Hepatocyte (in vitro differentiated cells): ENCODE results near the gene MCF2L. TPM values are rescaled to one million over a fixed set of nuclear protein-coding genes. Genes with fewer than 3 reads are reported as not detected.

Source experiments
- DNase-seq: peaks from one replicate; pipeline ENCODE4 v3.0.0-alpha.2; 2016; ENCODE audit warnings: low spot score
- H2AFZ ChIP-seq: fragments of 200-600 bp; sonication (generic); 2 replicates; pipeline ENCODE4 v1.6.0; 2016; ENCODE audit warnings: antibody characterized with exemption, mild to moderate bottlenecking
- H3K27ac ChIP-seq: fragments of 200-600 bp; sonication (generic); 2 replicates; pipeline ENCODE4 v1.5.1; 2016; ENCODE audit warnings: mild to moderate bottlenecking
- H3K27me3 ChIP-seq: fragments of 200-600 bp; sonication (generic); 2 replicates; pipeline ENCODE4 v1.6.1; 2016
- H3K36me3 ChIP-seq: fragments of 200-600 bp; sonication (generic); replicated peaks from 2 replicates; pipeline ENCODE4 v1.5.1; 2016; ENCODE audit warnings: low read depth; ENCODE audit not compliant: insufficient read depth
- H3K4me1 ChIP-seq: fragments of 200-600 bp; sonication (generic); 2 replicates; pipeline ENCODE4 v1.5.1; 2016; ENCODE audit warnings: mild to moderate bottlenecking, moderate library complexity; ENCODE audit not compliant: insufficient read depth
- H3K4me2 ChIP-seq: fragments of 200-600 bp; sonication (generic); 2 replicates; pipeline ENCODE4 v1.6.0; 2016
- H3K4me3 ChIP-seq: fragments of 200-600 bp; sonication (generic); 2 replicates; pipeline ENCODE4 v1.5.1; 2016; ENCODE audit warnings: mild to moderate bottlenecking
- H3K79me2 ChIP-seq: fragments of 200-600 bp; sonication (generic); 2 replicates; pipeline ENCODE4 v1.6.0; 2017; ENCODE audit warnings: mild to moderate bottlenecking
- H3K9me2 ChIP-seq: fragments of 200-600 bp; sonication (generic); replicated peaks from 2 replicates; pipeline ENCODE4 v1.6.0; 2017; ENCODE audit warnings: mild to moderate bottlenecking; ENCODE audit not compliant: insufficient read depth
- H3K9me3 ChIP-seq: fragments of 200-600 bp; sonication (generic); 2 replicates; pipeline ENCODE4 v1.5.1; 2016; ENCODE audit warnings: low read depth, mild to moderate bottlenecking
- H4K20me1 ChIP-seq: fragments of 200-600 bp; sonication (generic); 2 replicates; pipeline ENCODE4 v1.6.0; 2016; ENCODE audit warnings: mild to moderate bottlenecking; ENCODE audit not compliant: insufficient read depth, poor library complexity, severe bottlenecking
- EZH2 ChIP-seq: fragments of 200-600 bp; sonication (generic); IDR thresholded peaks from 2 replicates; pipeline ENCODE4 v1.6.1; 2016; ENCODE audit warnings: antibody characterized with exemption, mild to moderate bottlenecking, borderline replicate concordance
- EZH2phosphoT487 ChIP-seq: fragments of 200-600 bp; sonication (generic); IDR thresholded peaks from one replicate; pipeline ENCODE4 v1.6.1; 2018; ENCODE audit warnings: antibody characterized with exemption, mild to moderate bottlenecking, low read depth, moderate library complexity; ENCODE audit not compliant: unreplicated experiment, severe bottlenecking
- WGBS: methylation state at CpG from one replicate; pipeline ENCODE4 v1.1.6; 2016; ENCODE audit warnings: low lambda C conversion rate; ENCODE audit errors: missing lambda C conversion rate; 5-methylcytosine and 5-hydroxymethylcytosine counted together
- polyA plus RNA-seq: library from polyadenylated mRNA; unstranded; fragments of >200 nt; fragmentation: Nextera tagmentation; extraction: Ambion mirVana; gene quantifications from 2 replicates; pipeline ENCODE4 v1.2.1, GENCODE V29; 2016
- total RNA-seq: library from RNA; depleted of rRNA; stranded (reverse); fragments of >200 nt; gene quantifications from 2 replicates; pipeline ENCODE4 v1.2.3, GENCODE V29; 2014
- TF ChIP-seq, protein P1 (sequence below): fragments of 200-600 bp; sonication (generic); IDR thresholded peaks from 2 replicates; pipeline ENCODE4 v1.5.1; 2016; ENCODE audit warnings: antibody characterized with exemption, mild to moderate bottlenecking; ENCODE audit not compliant: poor library complexity

Gene MCF2L
- total and polyA plus RNA-seq, 2 experiments from 2014 or later, result 11.1 to 22.4 TPM

DNA sequence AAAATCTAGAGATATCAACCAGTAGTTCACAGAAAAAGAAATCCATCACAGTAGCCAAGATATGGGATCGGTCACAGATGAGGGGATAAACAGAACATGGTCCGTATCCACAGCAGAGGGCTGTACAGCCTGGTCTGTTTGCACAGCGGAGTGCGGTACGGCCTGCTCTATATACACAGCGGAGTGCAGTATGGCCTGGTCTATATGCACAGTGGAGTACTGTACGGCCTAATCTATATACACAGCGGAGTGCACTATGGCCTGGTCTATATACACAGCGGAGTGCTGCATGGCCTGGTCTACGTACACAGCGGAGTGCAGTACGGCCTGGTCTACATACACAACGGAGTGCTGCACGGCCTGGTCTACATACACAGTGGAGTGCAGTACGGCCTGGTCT is 43.0 kb upstream of the MCF2L start:
- Histone ChIP-seq H3K4me2 (no peak overlapping the region), H3K9me2 (no peaks in the 10 kb centered on the region), H3K4me3 (no peak overlapping the region), H3K9me3 (no peaks in the 10 kb centered on the region), H3K4me1 (peaks cover 20% of the 10 kb centered on the region), H3K36me3 (no peaks in the 10 kb centered on the region), H4K20me1 (no peaks in the 10 kb centered on the region), H2AFZ (no peak overlapping the region), H3K27ac (no peak overlapping the region), H3K27me3 (no peaks in the 10 kb centered on the region), H3K79me2 (no peaks in the 10 kb centered on the region)
- WGBS, result 94% methylated on average over 15 of the region's 15 CpGs
- DNase-seq, result no peak
- no peak for TF ChIP-seq EZH2
- TF ChIP-seq, protein P1, sequence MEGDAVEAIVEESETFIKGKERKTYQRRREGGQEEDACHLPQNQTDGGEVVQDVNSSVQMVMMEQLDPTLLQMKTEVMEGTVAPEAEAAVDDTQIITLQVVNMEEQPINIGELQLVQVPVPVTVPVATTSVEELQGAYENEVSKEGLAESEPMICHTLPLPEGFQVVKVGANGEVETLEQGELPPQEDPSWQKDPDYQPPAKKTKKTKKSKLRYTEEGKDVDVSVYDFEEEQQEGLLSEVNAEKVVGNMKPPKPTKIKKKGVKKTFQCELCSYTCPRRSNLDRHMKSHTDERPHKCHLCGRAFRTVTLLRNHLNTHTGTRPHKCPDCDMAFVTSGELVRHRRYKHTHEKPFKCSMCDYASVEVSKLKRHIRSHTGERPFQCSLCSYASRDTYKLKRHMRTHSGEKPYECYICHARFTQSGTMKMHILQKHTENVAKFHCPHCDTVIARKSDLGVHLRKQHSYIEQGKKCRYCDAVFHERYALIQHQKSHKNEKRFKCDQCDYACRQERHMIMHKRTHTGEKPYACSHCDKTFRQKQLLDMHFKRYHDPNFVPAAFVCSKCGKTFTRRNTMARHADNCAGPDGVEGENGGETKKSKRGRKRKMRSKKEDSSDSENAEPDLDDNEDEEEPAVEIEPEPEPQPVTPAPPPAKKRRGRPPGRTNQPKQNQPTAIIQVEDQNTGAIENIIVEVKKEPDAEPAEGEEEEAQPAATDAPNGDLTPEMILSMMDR, result no peak
- TF ChIP-seq EZH2phosphoT487, result no peak

DNA sequence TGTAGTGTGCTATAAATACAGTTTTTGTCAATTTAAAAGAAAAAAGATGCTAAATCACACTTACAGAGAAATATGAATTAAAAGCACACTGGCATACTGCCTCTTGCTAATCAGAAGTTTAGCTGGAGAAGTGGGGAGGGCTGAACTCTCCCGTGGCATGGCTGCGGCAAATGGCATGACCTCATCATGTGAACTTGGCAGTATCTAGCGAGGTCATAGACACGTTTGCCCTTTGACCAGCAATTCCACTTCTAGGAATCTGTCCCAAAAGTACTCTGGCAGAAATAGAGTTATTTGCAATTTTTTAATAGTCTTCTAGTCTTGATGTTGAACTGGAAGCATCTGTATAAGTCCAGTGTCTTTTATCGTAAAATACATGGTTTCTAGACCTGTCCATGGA is 42.0 kb upstream of the MCF2L start:
- no peak for TF ChIP-seq EZH2
- no peak for TF ChIP-seq EZH2phosphoT487
- TF ChIP-seq, protein P1, result no peak
- H3K4me1 ChIP-seq, result peaks cover 20% of the 10 kb centered on the region
- H3K4me3 ChIP-seq, result no peak overlapping the region
- H3K27ac ChIP-seq, result no peak overlapping the region
- no peaks in the 10 kb centered on the region for H3K9me2 ChIP-seq
- H3K36me3 ChIP-seq, result no peaks in the 10 kb centered on the region
- H3K79me2 ChIP-seq, result no peaks in the 10 kb centered on the region
- H2AFZ ChIP-seq, result no peak overlapping the region
- no peak overlapping the region for H3K4me2 ChIP-seq
- WGBS, result 96% methylated on average over 5 of the region's 5 CpGs
- no peaks in the 10 kb centered on the region for H4K20me1 ChIP-seq
- no peaks in the 10 kb centered on the region for H3K27me3 ChIP-seq
- no peak for DNase-seq
- H3K9me3 ChIP-seq, result no peaks in the 10 kb centered on the region

DNA sequence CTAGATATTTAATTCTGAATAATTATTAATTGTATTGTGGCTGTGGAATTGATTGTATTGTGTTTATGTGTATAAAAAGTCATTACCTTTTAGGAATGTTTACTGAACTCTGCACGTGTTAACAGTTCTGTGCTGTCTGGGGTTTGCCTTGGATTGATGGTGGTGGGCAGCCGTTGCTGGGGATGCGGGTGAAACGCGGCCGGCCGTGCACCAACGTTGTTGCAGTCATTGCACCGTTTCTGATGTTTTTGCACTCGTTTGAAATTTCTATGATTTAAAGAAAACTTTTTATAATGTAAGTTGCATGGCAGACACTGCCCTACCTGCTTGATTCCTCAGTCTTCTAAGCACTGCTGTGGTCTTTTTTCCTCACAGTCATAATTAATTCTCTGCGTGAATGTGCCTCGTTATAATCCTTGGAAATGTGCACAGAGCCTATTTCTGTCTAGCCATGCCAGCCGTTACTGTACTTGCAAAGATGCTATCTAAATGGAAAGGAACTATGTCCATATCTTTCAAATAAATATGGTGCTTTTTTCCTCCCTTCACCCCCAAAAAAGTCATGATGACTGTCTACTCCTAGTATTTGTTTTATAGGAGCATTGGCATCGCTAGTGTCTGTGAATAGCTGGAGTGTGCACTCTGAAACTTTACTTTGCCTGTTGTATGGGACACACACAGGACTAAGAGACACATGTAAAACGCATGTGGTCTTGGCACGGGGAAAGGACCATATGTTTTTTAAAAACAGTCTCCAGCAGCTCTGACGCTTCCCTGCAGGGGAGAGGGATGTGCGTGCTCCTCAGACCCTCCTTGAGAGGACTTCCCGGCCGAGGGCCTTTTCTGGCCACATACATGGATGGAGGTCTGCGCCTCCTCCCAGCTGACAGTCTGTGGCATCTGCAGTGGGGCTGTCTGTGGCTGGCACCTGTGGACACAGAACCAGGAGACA is 40.7 kb upstream of the MCF2L start:
- Histone ChIP-seq H2AFZ (no peak overlapping the region), H3K27ac (peak overlapping the region; percentile 73), H3K9me3 (no peaks in the 10 kb centered on the region), H3K79me2 (no peaks in the 10 kb centered on the region), H3K9me2 (no peaks in the 10 kb centered on the region), H4K20me1 (no peaks in the 10 kb centered on the region), H3K4me3 (no peak overlapping the region), H3K4me2 (peak overlapping the region; percentile 69), H3K4me1 (peaks cover 20% of the 10 kb centered on the region), H3K36me3 (no peaks in the 10 kb centered on the region), H3K27me3 (no peaks in the 10 kb centered on the region)
- no peak for DNase-seq
- 76% methylated on average over 21 of the region's 21 CpGs for WGBS
- TF ChIP-seq, protein P1, result no peak
- TF ChIP-seq EZH2phosphoT487, result no peak
- no peak for TF ChIP-seq EZH2
